GM10847 (cell line): ENCODE data around the gene SINHCAF.

Experiments
- POLR2A ChIP-seq: IDR thresholded peaks from 2 replicates; pipeline ENCODE4 v1.6.1; 2011; ENCODE audit not compliant: insufficient read length; ENCODE audit errors: extremely low read depth

The SINHCAF gene, protein sequence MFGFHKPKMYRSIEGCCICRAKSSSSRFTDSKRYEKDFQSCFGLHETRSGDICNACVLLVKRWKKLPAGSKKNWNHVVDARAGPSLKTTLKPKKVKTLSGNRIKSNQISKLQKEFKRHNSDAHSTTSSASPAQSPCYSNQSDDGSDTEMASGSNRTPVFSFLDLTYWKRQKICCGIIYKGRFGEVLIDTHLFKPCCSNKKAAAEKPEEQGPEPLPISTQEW

DNA sequence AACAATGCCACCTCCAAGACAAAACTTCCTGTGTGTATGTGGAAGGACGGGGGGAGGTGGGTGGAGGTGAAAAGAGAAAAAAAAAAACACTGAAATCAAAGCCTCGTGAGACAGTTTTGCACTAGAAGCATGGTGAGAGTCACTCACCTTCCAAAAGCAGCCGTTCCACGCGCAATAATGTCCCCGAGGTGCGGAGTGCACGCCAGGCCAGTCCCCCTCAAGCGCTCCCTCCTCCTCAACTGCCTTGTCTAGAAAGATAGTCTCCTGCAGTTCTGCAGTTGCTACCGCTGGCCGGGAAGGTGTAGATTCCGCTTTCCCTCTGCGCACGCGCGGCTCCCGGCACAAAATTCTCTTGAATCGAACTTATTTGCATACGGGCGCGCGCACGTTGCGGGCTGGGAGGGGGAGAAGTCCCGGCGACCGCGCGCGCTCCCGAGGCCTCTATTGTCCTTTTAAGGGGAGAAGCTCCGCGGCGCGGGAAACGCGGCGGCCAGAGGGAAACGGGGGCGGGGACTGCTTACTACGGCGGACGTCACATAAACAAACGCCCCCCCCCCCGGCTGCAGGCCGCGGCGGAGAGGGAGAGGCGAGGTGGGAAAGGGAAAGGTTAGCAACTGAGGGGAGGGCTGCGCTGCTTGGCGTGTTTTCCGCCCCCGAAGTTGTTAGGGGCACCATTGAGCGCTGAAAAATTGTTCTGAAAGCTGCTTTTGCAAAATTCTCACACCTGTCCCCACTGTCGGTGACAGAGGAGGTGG lies at the start of gene SINHCAF:
Gene SINHCAF, minus strand, starts transcription at position 274 of the 755 bp plus-strand sequence. CDS start 27,946 bp downstream, outside the sequence.
- peak; percentile 86 for TF ChIP-seq POLR2A

DNA sequence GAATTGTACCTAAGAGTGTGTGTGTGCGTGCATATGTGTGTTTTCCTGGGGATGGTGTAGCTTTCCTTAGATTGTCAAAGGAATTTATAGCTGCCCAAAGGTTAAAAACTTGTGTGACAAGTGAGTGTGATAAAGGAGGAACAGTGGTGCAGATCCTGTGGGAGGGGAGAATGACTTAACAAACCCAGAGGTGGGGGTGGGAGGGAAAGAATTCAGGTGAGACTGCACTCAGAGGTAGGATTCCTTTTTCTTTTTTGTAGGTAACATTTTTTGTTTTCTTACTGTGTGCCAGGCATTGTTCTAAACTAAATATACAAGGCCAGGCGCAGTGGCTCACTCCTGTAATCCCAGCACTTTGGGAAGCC lies 45.3 kb upstream of the SINHCAF start:
- no peak for TF ChIP-seq POLR2A

DNA sequence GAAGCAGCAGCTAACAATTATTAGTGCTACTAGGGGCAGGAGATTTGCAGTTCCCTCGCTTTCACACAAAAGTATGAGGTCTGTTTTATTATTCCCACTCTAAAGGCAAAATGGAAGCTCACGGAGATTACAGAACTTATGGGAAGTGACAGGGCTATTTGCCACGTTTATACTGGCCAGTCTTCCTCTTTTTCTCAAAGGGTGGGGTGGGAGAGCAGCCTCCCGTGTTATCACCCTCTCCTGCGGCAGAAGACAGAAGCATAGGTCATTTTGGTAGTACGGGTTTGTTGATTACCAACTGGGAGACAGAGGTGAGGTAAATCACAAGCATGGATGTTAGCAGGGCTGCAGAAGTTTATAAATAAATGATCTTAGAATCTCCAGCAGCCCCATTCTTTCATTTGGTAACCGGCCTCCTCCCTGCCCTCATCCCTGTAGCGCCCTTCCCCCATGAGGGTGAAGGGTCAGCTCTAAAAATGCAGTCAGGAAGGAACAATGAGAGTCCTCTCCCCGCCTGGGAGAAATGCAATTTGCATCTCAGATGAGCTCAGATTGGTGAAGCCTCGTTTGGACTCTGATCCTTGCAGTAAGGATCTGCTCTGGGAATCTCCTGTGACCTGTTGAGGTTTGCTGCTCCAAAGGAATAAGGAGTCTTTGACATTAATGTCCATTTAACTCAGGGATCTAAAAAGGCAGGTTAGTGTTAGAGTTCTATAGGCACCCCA lies 44.7 kb upstream of the SINHCAF start:
- TF ChIP-seq POLR2A = no peak

DNA sequence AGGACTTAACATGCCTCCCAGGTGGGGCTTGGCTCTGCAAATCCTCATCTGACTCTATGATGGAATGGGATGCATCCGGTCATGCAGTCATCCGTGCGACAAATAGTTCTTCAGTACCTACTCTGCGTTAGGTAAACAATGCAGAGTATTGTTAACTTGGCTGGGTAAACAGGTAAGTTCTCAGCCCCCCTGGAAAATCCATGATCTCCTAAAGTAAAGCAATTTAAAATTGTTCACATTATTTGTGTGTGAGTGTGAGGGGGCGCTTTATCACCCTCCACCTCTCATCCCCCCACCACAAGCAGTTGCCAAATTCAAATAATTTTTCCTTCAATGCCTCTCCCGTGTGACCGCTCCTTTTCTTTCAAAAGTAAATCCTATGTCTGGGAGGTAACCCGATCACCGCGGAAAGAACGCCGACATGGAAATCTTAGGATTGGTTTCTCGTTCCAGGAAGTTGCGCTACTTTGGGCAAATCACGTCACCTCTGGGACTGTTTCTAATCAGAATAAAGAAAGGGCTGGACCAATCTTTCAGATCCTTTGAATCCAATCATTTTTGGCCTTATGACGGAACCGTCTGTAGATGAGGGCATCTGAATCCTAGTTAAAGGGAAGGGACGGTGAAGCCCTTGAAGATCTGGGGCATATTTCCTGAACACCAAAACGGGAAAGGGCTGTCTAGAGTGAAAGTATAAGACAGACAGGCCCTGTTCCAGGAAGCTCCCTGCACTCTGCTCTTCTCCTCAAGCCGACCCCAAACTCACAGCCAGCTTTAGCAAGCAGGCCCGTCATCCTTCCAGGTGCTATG lies 44.0 kb upstream of the SINHCAF start:
- no peak for TF ChIP-seq POLR2A

DNA sequence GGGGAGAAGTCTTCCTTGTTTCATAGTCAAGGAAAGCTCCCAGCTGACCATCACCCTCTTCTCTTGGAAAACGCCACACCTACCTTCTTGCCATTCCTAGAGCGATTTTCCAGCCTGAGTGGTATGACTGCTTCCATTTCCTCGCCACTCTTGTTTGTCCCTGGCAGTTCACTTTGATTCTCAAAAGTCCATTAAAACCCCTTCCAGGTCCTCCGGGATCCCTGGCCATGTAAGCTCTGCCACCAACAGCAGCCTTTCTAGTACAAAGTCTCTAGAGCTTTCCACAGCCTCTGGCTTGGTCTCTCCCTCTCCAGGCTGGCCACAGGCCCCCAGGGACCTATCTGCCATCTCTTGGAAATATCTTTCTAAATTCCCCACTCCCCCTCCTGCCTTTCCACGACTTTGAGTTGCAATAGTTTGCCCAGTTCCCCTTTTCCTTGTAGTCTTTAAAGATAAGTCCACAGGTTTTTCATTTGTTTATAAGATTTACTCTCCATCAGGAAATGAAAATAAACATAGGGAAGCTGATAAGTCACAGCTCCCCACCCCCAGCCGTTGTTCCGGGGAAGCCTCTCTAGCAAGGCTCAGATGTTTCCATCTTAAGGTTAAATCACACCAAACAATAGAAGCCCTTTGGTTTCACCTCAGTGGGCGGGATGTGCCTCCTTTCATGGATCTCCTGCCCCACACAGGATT lies 42.9 kb upstream of the SINHCAF start:
- no peak for TF ChIP-seq POLR2A

DNA sequence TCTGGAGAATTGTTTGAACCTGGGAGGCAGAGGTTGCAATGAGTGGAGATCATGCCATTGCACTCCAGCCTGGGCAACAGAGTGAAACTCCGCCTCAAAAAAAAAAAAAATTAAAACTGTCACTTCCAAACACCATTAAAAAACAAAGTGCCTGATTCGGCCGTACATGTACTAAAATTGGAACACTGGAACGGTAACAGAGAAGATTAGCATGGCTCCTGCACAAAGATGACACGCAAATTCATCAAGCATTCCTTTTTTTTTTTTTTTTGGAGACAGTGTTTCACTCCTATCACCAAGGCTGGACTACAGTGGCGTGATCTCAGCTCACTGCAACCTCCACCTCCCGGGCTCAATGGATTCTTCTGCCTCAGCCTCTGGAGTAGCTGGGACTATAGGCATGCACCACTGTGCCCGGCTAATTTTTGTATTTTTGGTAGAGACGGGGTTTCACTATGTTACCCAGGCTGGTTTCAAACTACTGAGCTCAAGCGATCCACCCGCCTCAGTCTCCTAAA lies 40.2 kb upstream of the SINHCAF start:
- TF ChIP-seq POLR2A = no peak

DNA sequence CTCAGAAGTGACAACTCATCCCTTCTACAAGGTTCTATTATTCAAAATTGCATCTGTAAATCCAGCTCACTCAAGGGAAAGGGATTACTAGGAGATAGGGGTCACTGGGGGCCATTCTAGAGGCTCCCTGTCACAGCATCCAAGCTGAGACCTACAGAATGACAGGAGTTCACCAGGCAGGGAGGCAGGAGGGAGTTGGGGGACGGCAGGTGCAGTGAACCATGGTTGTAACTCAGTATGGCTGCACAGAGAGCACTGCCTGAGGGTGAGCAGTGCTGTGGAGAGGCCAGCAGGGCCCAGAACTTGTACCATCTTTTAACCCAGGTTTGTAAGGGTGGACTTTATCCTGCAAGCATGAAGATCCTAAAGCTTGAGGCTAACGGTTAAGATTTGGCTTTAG lies 37.9 kb upstream of the SINHCAF start:
- no peak for TF ChIP-seq POLR2A

DNA sequence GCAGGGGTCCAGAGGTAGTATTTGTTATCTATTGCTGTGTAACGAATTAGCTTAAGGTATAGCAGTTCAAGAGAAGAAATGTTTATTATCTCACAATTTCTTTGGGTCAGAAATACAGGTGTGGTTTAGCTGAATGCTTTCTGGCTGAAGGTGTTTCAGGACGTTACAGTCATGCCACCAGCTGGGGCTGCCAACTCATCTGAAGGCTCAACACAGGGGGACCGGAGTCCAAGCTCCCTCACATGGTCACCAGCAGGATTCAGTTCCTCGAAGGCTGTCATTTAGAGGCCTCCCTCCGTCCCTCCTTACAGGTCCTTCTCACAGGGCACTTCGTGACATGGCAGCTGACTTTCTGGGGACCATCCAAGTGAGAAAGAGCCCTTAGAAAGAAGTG lies 37.5 kb upstream of the SINHCAF start:
- no peak for TF ChIP-seq POLR2A

DNA sequence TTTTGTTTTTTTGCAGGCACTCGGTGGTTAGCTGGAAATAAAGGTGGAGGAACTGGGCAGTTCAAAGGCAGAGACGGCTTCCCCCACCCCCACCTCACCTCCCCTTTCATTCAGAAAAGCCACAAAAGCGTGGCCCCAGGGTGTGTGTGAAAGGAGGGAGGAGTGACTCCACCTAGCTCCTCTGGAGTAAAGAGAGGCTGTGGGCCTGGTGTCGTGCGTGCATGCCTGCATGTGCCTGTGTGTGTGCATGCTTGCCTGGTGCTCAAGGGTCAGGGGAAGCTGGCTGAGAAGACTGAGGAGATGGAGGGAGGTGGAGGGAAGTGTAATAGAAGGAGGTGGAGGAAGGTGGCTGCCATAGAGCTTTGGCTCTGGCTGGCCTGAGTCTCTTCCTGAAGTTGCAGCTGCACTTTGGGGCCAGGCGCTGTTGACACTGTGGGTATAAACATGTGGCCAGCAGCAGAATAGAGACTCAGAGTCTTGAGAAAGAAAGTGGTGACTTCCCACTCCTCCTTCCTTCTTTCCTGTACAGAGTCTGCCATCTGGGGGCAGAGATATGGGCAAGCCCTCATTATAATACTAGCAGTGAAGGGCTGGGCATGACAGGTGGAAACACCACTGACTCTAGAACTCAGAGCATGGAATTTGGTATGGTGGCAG lies 36.9 kb upstream of the SINHCAF start:
- no peak for TF ChIP-seq POLR2A

DNA sequence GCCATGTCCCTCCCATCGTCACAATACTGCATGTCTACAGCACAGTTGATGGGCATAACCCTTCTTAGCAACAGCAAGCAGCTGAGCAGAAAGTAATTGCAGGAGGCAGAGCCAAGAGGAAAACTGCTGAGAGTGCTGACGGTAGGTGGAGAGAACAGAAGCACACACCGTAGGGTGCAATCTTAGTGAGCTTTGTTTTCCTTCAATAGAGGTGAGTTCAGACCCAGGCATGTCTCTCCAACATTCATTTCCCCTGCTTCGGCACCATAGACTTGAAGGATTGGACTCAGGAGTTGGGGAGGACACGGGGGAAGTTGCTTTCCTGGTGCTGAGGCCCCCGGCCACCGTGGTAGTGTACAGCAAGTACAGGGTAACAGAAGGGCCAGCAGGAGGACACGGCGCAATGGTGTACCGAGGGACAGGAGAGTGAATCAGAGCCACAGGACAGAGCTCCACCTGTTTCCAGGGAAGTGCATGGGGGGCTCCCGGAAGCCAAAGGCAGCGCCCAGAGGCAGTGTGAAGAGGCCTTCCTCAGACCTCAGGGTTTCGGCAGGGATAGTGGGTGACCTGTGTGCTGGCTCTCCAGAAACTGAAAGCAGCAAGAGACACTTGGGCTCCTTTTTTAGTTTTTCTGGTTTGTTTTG lies 36.3 kb upstream of the SINHCAF start:
- TF ChIP-seq POLR2A = no peak

DNA sequence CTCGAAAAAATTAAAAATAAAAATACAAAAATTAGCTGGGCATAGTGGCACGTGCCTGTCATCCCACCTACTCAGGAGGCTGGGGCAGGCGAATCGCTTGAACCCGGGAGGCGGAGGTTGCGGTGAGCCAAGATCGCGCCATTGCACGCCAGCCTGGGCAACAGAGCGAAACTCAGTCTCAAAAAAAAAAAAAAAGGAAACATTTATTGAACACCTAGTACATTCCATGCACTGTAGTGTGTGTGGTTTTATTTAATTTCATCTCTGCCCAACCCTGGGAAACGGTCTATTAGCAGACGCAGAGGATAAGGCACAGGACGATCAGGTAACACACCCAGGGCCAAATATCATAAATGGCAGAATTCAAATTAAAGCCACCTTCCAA lies 35.8 kb upstream of the SINHCAF start:
- no peak for TF ChIP-seq POLR2A

DNA sequence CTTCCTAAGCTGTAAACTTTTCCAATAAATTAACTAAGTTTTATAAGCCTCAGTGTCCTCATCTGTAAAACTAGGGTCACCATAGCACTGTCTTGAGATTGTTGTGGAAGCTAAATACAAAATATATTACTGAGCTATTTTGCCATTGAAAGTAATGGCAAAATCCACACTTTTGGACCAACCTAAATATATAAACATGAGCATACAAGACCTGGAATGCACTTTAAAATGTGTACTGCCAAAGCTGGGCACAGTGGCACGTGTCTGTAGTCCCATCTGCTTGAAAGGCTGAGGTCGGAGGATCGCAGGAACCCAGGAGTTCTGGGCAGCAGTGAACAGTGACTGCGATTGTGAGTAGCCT lies 29.8 kb upstream of the SINHCAF start:
- no peak for TF ChIP-seq POLR2A

DNA sequence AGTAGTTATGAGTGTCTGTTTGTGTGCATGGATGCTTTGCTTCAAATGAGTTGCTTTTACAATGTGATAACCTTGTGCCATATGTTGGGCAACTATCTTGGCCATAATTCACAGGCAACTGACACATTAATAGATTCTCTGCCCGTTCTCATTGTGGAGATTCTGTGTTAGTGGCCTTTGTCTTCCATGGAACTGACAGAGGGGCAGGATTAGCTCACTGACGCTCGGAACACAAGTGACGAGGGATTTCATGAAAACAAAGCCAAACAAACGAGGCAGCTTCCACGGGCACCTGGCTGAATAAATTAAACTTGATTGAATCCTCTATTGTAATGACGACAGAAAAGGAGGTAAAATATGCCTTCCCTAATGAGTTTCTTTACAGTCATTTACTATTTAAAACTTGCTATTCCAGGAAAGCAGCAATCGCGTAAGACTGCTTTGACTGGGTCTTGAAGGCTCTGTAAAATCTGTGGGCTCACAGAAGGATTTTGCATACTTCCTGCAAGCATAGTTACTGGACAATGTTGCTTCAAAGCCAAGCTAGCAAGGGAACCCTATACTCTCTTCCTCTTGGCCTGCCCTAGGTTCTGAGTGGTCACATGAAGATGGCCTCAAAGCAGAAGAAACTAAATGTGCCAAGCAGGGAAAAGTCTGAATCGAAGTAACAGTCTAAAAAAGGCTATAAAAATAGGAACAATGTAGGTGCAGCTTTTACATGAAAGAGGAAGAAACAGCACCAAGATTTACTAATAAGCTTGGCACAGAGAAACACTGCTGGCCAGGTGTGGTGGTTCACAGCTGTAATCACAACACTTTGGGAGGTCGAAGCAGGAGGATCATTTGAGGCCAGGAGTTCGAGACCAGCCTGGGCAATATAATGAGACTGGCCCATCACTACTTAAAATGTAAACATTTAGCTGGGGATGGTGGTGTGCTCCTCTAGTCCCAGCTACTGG lies 28.1 kb upstream of the SINHCAF start:
- no peak for TF ChIP-seq POLR2A

DNA sequence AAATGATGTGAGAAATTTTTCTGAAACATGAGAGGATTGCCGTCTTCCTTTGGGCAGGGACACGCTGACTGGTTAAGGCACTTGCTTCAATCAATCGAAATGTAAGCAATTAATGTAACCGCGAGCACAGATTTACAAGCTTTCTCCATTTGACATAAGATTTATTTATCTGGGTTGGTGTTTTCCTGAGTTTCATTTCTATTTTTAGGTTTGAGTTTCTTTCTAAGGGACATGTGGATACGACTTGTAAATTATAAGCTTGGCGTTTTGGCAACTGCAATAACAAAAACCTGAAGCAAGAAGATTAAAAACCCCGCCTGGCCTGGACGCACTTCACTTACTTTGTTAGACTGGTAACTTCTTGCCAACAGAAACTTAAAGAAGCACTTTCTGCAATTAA lies 20.3 kb upstream of the SINHCAF start:
- no peak for TF ChIP-seq POLR2A
